K562 (cell line): Measurements from ENCODE around the gene FRMD1. TPM values are rescaled to one million over a fixed set of nuclear protein-coding genes. Genes with fewer than 3 reads are reported as not detected.

Experiments used
- GATA2 ChIP-seq: sonication (generic); formaldehyde crosslinking; IDR thresholded peaks from 2 replicates; pipeline ENCODE4 v1.4.0; 2020; ENCODE audit warnings: mild to moderate bottlenecking, missing genetic modification reagents
- MYBL2 ChIP-seq, 2 experiments: fragments of 450-650 bp in 1 of 2; sonication (generic) in 1 of 2; formaldehyde crosslinking in 1 of 2; IDR thresholded peaks; 2 replicates each; pipeline versions ENCODE4 v1.6.1 to v1.8.1; 2017 to 2022; ENCODE audit warnings: borderline replicate concordance in 1 of 2, inconsistent platforms in 1 of 2, low read depth in 1 of 2, mild to moderate bottlenecking in 1 of 2, missing genetic modification reagents in 1 of 2, moderate library complexity in 1 of 2
- SFPQ ChIP-seq: fragments of 200-400 bp; formaldehyde crosslinking; IDR thresholded peaks from 2 replicates; pipeline ENCODE4 v1.6.1; 2017; ENCODE audit warnings: mild to moderate bottlenecking, low read depth, low read length, moderate library complexity
- ZBTB40 ChIP-seq, 2 experiments: fragments of 450-650 bp in 1 of 2; sonication (generic) in 1 of 2; formaldehyde crosslinking in 1 of 2; IDR thresholded peaks; 2 replicates each; pipeline versions ENCODE4 v1.7.1 to v1.9.0; 2016 to 2022; ENCODE audit warnings: inconsistent platforms in 1 of 2, mild to moderate bottlenecking in 1 of 2, missing genetic modification reagents in 1 of 2
- polyA plus RNA-seq, 8 experiments: library from polyadenylated mRNA; depleted of rRNA in 4 of 8; stranded (reverse) in 5 of 8; unstranded in 3 of 8; fragments of >200 nt; fragmentation: Nextera tagmentation in 2 of 8; fragmentation: Illumina TruSeq in 1 of 8; extraction: Ambion mirVana in 2 of 8; extraction: Trizol in 1 of 8; gene quantifications; 2 replicates each; pipeline versions ENCODE4 v1.2.1 to v1.2.3, GENCODE V29; 2011 to 2014; ENCODE audit warnings: inconsistent platforms in 1 of 8, missing spikeins in 1 of 8
- total RNA-seq, 7 experiments: library from RNA; depleted of rRNA in 6 of 7; stranded (reverse); fragments of >200 nt in 6 of 7; fragmentation: Illumina TruSeq in 2 of 7; extraction: Trizol in 2 of 7; gene quantifications; 2 replicates each; pipeline versions ENCODE4 v1.2.1 to v1.2.3, GENCODE V29; 2011 to 2021; ENCODE audit warnings: low replicate concordance in 1 of 7
- TF ChIP-seq, protein P1 (sequence below): fragments of 250-450 bp; sonication (Bioruptor Pico); IDR thresholded peaks from 2 replicates; pipeline ENCODE4 v1.8.0; 2022; ENCODE audit warnings: moderate library complexity, mild to moderate bottlenecking, inconsistent platforms

The FRMD1 gene
- total and polyA plus RNA-seq, 9 of the 15 experiments (the other 6 are each of a cell fraction or from before 2014, with no cell fraction given) = 0.01 to 0.04 (median 0.01) TPM; not detected in 6

GRCh38 chr6:168053957-168054471, 25.0 kb downstream of the FRMD1 start (continued):
- TF ChIP-seq ZBTB40 (IDR thresholded peaks at IDR 0.05) = no peak
- TF ChIP-seq ZBTB40 (CRISPR knock-in tag; IDR thresholded peaks at IDR 0.05) = no peak
- TF ChIP-seq SFPQ = no peak
- TF ChIP-seq, protein P1, sequence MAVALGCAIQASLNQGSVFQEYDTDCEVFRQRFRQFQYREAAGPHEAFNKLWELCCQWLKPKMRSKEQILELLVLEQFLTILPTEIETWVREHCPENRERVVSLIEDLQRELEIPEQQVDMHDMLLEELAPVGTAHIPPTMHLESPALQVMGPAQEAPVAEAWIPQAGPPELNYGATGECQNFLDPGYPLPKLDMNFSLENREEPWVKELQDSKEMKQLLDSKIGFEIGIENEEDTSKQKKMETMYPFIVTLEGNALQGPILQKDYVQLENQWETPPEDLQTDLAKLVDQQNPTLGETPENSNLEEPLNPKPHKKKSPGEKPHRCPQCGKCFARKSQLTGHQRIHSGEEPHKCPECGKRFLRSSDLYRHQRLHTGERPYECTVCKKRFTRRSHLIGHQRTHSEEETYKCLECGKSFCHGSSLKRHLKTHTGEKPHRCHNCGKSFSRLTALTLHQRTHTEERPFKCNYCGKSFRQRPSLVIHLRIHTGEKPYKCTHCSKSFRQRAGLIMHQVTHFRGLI (CRISPR knock-in tag) = no peak
- no peak for TF ChIP-seq GATA2 (CRISPR knock-in tag)
- no peak for TF ChIP-seq MYBL2 (IDR thresholded peaks at IDR 0.05; ENCODE audit: low read depth)
- no peak for TF ChIP-seq MYBL2 (CRISPR knock-in tag; IDR thresholded peaks at IDR 0.05; ENCODE audit: borderline replicate concordance)
- TF ChIP-seq, all 486 proteins: peak for 0
